OCI-LY1 (cell line): ENCODE results near the gene RNF138.
"Not testable (repeated sequence)": the region's sequence is repeated elsewhere in the genome, so short reads cannot be mapped to it uniquely, and the experiment has no call there.

ENCODE experiments used
- H2AFZ ChIP-seq: fragments of 200-600 bp; sonication (generic), shearing (Covaris generic); 2 replicates; pipeline ENCODE4 v1.6.0; 2014; ENCODE audit warnings: antibody characterized with exemption, mild to moderate bottlenecking, low read length
- H3F3A ChIP-seq: fragments of 200-600 bp; sonication (generic), shearing (Covaris generic); 2 replicates; pipeline ENCODE4 v1.6.0; 2014; ENCODE audit warnings: mild to moderate bottlenecking, antibody characterized with exemption, low read length, moderate library complexity; ENCODE audit not compliant: insufficient read depth
- H3K27ac ChIP-seq: fragments of 200-600 bp; sonication (generic); 2 replicates; pipeline ENCODE4 v1.5.1; 2014; ENCODE audit warnings: low read length, mixed run types, mild to moderate bottlenecking, low read depth; ENCODE audit not compliant: poor library complexity, severe bottlenecking
- H3K27me3 ChIP-seq: fragments of 200-600 bp; sonication (generic); 2 replicates; pipeline ENCODE4 v1.6.0; 2014; ENCODE audit warnings: antibody characterized with exemption, mild to moderate bottlenecking, low read length, moderate library complexity; ENCODE audit not compliant: insufficient read depth
- H3K36me3 ChIP-seq: fragments of 200-600 bp; sonication (generic); 2 replicates; pipeline ENCODE4 v1.6.1; 2014; ENCODE audit warnings: mild to moderate bottlenecking, antibody characterized with exemption, low read length, moderate library complexity, mixed read lengths; ENCODE audit not compliant: insufficient read depth
- H3K4me1 ChIP-seq: fragments of 200-600 bp; sonication (generic); 2 replicates; pipeline ENCODE4 v1.5.1; 2014; ENCODE audit warnings: mild to moderate bottlenecking, low read length, moderate library complexity; ENCODE audit not compliant: insufficient read depth, severe bottlenecking
- H3K4me2 ChIP-seq: fragments of 200-600 bp; sonication (generic), shearing (Covaris generic); 2 replicates; pipeline ENCODE4 v1.6.1; 2014; ENCODE audit warnings: low read length
- H3K4me3 ChIP-seq: fragments of 200-600 bp; sonication (generic); 2 replicates; pipeline ENCODE4 v1.5.1; 2014; ENCODE audit warnings: low read length, low read depth, mild to moderate bottlenecking, mixed read lengths; ENCODE audit not compliant: poor library complexity, severe bottlenecking
- H3K79me2 ChIP-seq: fragments of 200-600 bp; shearing (Covaris generic); 2 replicates; pipeline ENCODE4 v1.6.1; 2016; ENCODE audit warnings: mixed run types, low read length, mixed read lengths; ENCODE audit not compliant: insufficient read depth
- H3K9ac ChIP-seq: fragments of 200-600 bp; sonication (generic), shearing (Covaris generic); 2 replicates; pipeline ENCODE4 v1.6.1; 2014; ENCODE audit warnings: mild to moderate bottlenecking, low read length, mixed read lengths
- H3K9me2 ChIP-seq: fragments of 200-600 bp; sonication (generic), shearing (Covaris generic); 2 replicates; pipeline ENCODE4 v1.6.1; 2014; ENCODE audit warnings: low read depth, mild to moderate bottlenecking, low read length, mixed read lengths
- H3K9me3 ChIP-seq: fragments of 200-600 bp; shearing (Covaris generic); 2 replicates; pipeline ENCODE4 v1.6.1; 2014; ENCODE audit warnings: low read length, mixed read lengths
- H4K20me1 ChIP-seq: fragments of 200-600 bp; sonication (generic), shearing (Covaris generic); 2 replicates; pipeline ENCODE4 v1.6.0; 2016; ENCODE audit warnings: mild to moderate bottlenecking, low read length; ENCODE audit not compliant: insufficient read depth
- CTCF ChIP-seq: fragments of 200-600 bp; sonication (generic), shearing (Covaris generic); IDR thresholded peaks from 2 replicates; pipeline ENCODE4 v1.5.1; 2017; ENCODE audit warnings: mild to moderate bottlenecking, antibody characterized with exemption, low read length, moderate library complexity, mixed read lengths
- EZH2 ChIP-seq: fragments of 200-600 bp; sonication (generic), shearing (Covaris generic); IDR thresholded peaks from 2 replicates; pipeline ENCODE4 v1.8.0; 2017; ENCODE audit warnings: borderline replicate concordance, mixed run types, mild to moderate bottlenecking, antibody characterized with exemption, low read length, moderate library complexity, mixed read lengths

RNF138 gene

GRCh38 chr18:32156855-32157254, 65.2 kb downstream of the RNF138 start:
- Histone ChIP-seq H3K4me3 (no peak overlapping the region), H3K36me3 (no peaks in the 10 kb centered on the region), H3F3A (no peaks in the 10 kb centered on the region), H3K79me2 (no peaks in the 10 kb centered on the region), H3K9me3 (no peaks in the 10 kb centered on the region), H4K20me1 (no peaks in the 10 kb centered on the region), H2AFZ (no peak overlapping the region), H3K27ac (no peak overlapping the region), H3K9ac (no peak overlapping the region), H3K4me1 (no peaks in the 10 kb centered on the region), H3K9me2 (no peaks in the 10 kb centered on the region), H3K27me3 (no peaks in the 10 kb centered on the region; the same call in 1 of the 2 replicates), H3K4me2 (no peak overlapping the region)
- TF ChIP-seq CTCF (no peak), EZH2 (no peak)

- Histone ChIP-seq H3K9me2 (no peaks in the 10 kb centered on the region), H3K9ac (no peak overlapping the region), H3K4me2 (no peak overlapping the region), H3K4me1 (no peaks in the 10 kb centered on the region), H4K20me1 (no peaks in the 10 kb centered on the region), H3K27ac (no peak overlapping the region), H3K4me3 (no peak overlapping the region), H3K9me3 (no peaks in the 10 kb centered on the region), H2AFZ (no peak overlapping the region), H3F3A (no peaks in the 10 kb centered on the region), H3K79me2 (no peaks in the 10 kb centered on the region), H3K36me3 (no peaks in the 10 kb centered on the region), H3K27me3 (no peaks in the 10 kb centered on the region; the same call in 1 of the 2 replicates)
- no peak for TF ChIP-seq CTCF
These were observed 65.9 kb downstream of the RNF138 start for GRCh38 chr18:32157580-32157979.

- no peak overlapping the region for H3K9ac ChIP-seq
- no peaks in the 10 kb centered on the region; the same call in 1 of the 2 replicates for H3K27me3 ChIP-seq
- H3F3A ChIP-seq: no peaks in the 10 kb centered on the region
- no peaks in the 10 kb centered on the region for H3K36me3 ChIP-seq
- no peak overlapping the region for H3K4me3 ChIP-seq
- TF ChIP-seq EZH2 (no peak), CTCF (peak; percentile 80)
- no peaks in the 10 kb centered on the region for H3K9me2 ChIP-seq
- no peak overlapping the region for H3K27ac ChIP-seq
- H2AFZ ChIP-seq: no peak overlapping the region
- no peaks in the 10 kb centered on the region for H3K9me3 ChIP-seq
- H3K79me2 ChIP-seq: no peaks in the 10 kb centered on the region
- no peaks in the 10 kb centered on the region for H4K20me1 ChIP-seq
- no peaks in the 10 kb centered on the region for H3K4me1 ChIP-seq
- H3K4me2 ChIP-seq: no peak overlapping the region
These were observed 66.5 kb downstream of the RNF138 start for GRCh38 chr18:32158108-32158624.

- H3K4me2 ChIP-seq, H3K36me3 ChIP-seq, H3K4me3 ChIP-seq, H3K79me2 ChIP-seq, H2AFZ ChIP-seq, H3K9me2 ChIP-seq, H3F3A ChIP-seq, H3K4me1 ChIP-seq, H3K27ac ChIP-seq, H4K20me1 ChIP-seq, H3K27me3 ChIP-seq, H3K9ac ChIP-seq, H3K9me3 ChIP-seq: not testable (repeated sequence)
These were observed 67.0 kb downstream of the RNF138 start for GRCh38 chr18:32158631-32159030.
